ENCODE measurements around the gene CYP27B1. TPM values are rescaled to one million over a fixed set of nuclear protein-coding genes. Genes with fewer than 3 reads are reported as not detected.
A peak's percentile ranks its signal among the peaks of the same experiment; 100 is the strongest.

CYP27B1 gene
- total RNA-seq, 2 experiments from 2014 or later, result 6.9 to 7.1 TPM

DNA sequence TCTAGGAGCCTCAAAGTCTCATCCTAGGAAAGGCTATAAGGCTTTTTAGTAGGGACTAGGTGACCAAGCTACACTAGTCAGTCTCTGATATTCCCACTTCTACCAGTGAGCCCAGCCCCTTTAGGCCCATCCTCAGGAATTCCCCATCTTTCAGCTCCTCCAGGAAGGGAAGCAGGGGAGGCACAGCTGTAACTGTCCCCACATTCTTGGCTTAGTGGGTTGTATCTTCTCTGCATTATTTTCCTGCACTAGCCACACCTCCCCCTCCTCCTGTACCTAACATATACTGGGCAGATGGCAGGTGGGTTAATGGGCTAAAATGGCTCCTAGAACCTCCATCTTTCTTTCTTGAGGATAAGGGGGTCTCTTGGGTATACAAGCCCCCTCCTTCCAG lies 424 bp upstream of the CYP27B1 start:
- DNase-seq (ENCODE audit: low spot score), result no peak
- Histone ChIP-seq H3K36me3 (ENCODE audit: insufficient read depth, low read length) (peaks cover 42% of the 10 kb centered on the region), H2AFZ (ENCODE audit: low read length) (no peak overlapping the region), H3K4me3 (ENCODE audit: low read depth, low read length, poor library complexity, severe bottlenecking) (no peak overlapping the region), H4K20me1 (ENCODE audit: insufficient read depth, low read length) (no peaks in the 10 kb centered on the region), H3K4me1 (ENCODE audit: insufficient read depth, low read length, poor library complexity, severe bottlenecking) (peaks cover 13% of the 10 kb centered on the region), H3K9me3 (ENCODE audit: low read length) (no peaks in the 10 kb centered on the region), H3K79me2 (ENCODE audit: insufficient read depth, low read depth, low read length) (peaks cover 12% of the 10 kb centered on the region; the same call in 1 of the 2 replicates), H3K9me2 (ENCODE audit: insufficient read depth, low read length) (no peaks in the 10 kb centered on the region), H3K4me2 (ENCODE audit: low read length) (no peak overlapping the region), H3K27ac (ENCODE audit: low read depth, low read length, poor library complexity, severe bottlenecking) (no peak overlapping the region)
- no peak for TF ChIP-seq EZH2phosphoT487 (IDR thresholded peaks at IDR 0.05; ENCODE audit: borderline replicate concordance, low read depth, low read length)
- intact Hi-C loops (cut with micrococcal nuclease; ENCODE audit: unreplicated experiment), result no loop called here
- ChIA-PET POLR2A (no interaction called here), CTCF (ENCODE audit: unreplicated experiment) (interaction anchor here (0.6 kb wide), 1 partner anchor 10 kb away, joined by 3 read pairs; no protein-coding TSS in a partner anchor)
- no TSS peak for BruUV-seq (replicated peaks)

DNA sequence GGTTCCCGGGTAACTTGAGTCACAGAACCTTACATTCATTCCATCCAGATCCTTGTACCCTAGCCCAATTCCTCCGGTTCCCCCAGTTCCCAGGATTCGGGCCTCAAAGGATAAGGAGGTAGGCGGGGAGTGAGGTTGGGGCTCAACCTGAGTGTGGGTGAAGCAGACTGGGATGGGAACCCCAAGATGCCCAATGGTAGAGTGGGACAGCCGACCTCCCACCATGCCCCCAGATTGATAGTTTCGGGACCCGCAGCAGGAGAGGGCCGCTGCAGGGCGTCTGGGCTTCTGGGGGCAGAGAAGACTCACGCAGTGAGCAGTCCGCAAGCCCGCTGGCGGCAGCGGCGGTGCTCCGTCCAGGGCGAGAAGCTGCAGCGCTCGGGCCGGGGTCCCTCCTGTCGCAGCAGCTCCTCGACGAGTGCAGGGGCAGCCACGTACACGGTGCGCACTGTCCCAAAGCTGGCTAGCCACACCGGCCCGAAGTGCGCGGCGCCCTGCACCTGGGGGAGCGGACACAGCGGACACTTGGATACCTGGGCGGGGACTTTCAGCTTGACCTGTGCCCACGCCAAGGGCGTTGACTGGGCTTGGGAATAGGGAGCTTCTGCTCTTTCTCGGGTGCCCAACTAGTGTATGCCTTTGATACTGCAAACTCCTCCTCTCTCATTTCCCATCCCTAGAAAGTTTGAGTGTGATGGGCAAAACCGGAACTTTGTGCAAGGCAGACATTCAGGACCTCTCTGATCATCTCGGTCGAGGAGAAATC lies 997 bp downstream of the CYP27B1 start:
- no peaks in the 10 kb centered on the region for H4K20me1 ChIP-seq (ENCODE audit: insufficient read depth, low read length)
- ChIA-PET POLR2A (interaction anchor here (0.7 to 1.0 kb wide), 2 partner anchors 16 to 537 kb away, joined by 3 to 4 read pairs; partner anchors contain the start of gene SHMT2), CTCF (ENCODE audit: unreplicated experiment) (interaction anchor here (1.4 kb wide), 1 partner anchor 10 kb away, joined by 3 read pairs; no protein-coding TSS in a partner anchor)
- no TSS peak for BruUV-seq (replicated peaks)
- no peaks in the 10 kb centered on the region for H3K9me3 ChIP-seq (ENCODE audit: low read length)
- intact Hi-C loops (cut with micrococcal nuclease; ENCODE audit: unreplicated experiment), result no loop called here
- no peaks in the 10 kb centered on the region for H3K9me2 ChIP-seq (ENCODE audit: insufficient read depth, low read length)
- no peak for TF ChIP-seq EZH2phosphoT487 (IDR thresholded peaks at IDR 0.05; ENCODE audit: borderline replicate concordance, low read depth, low read length)
- TF ChIP-seq, protein P1, sequence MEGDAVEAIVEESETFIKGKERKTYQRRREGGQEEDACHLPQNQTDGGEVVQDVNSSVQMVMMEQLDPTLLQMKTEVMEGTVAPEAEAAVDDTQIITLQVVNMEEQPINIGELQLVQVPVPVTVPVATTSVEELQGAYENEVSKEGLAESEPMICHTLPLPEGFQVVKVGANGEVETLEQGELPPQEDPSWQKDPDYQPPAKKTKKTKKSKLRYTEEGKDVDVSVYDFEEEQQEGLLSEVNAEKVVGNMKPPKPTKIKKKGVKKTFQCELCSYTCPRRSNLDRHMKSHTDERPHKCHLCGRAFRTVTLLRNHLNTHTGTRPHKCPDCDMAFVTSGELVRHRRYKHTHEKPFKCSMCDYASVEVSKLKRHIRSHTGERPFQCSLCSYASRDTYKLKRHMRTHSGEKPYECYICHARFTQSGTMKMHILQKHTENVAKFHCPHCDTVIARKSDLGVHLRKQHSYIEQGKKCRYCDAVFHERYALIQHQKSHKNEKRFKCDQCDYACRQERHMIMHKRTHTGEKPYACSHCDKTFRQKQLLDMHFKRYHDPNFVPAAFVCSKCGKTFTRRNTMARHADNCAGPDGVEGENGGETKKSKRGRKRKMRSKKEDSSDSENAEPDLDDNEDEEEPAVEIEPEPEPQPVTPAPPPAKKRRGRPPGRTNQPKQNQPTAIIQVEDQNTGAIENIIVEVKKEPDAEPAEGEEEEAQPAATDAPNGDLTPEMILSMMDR (conservative IDR thresholded peaks at IDR 0.05; ENCODE audit: low read length), result no peak
- H3K79me2 ChIP-seq (ENCODE audit: insufficient read depth, low read depth, low read length), result peaks cover 4% of the 10 kb centered on the region; the same call in 1 of the 2 replicates
- H3K4me2 ChIP-seq (ENCODE audit: low read length), result no peak overlapping the region
- peaks cover 12% of the 10 kb centered on the region for H3K4me1 ChIP-seq (ENCODE audit: insufficient read depth, low read length, poor library complexity, severe bottlenecking)
- H3K36me3 ChIP-seq (ENCODE audit: insufficient read depth, low read length), result peaks cover 46% of the 10 kb centered on the region
- no peak overlapping the region for H3K27ac ChIP-seq (ENCODE audit: low read depth, low read length, poor library complexity, severe bottlenecking)
- DNase-seq (ENCODE audit: low spot score), result no peak
- H3K4me3 ChIP-seq (ENCODE audit: low read depth, low read length, poor library complexity, severe bottlenecking), result no peak overlapping the region
- H2AFZ ChIP-seq (ENCODE audit: low read length), result no peak overlapping the region

DNA sequence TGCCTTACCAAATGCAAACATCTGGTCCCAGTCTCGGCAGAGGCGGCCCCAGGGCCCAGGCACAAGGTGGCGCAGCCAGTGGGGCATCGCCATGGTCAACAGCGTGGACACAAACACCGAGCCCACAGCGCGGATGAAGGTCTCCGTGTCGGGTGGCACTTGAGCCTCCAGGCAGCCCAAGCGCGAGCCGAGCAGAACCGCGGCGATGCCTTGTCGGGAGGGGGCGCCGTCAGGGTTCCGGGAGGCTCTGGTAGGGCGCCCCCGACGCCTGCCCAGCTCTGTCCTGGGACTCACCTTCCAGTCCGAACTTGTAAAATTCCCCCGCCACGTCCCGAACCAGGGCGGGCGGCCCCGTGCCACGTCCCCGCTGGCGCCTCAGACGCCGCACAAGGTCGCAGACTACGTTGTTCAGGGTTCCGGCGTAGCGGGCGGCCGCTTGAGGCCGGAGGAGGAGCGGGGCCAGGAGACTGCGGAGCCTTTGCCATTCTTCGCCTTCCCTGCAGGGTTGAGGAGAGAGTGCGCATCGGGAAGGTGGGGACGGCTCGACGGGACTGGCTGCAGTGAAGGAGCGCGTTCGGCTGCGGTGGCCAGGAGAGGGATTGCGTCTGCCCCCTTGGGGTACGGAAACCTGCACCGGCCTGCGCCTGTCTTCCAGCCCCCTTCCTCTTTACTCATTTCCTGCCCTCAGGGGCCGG lies 1.7 kb downstream of the CYP27B1 start:
- peaks cover 46% of the 10 kb centered on the region for H3K36me3 ChIP-seq (ENCODE audit: insufficient read depth, low read length)
- no TSS peak for BruUV-seq (replicated peaks)
- no peaks in the 10 kb centered on the region for H3K9me3 ChIP-seq (ENCODE audit: low read length)
- ChIA-PET POLR2A (no interaction called here), CTCF (ENCODE audit: unreplicated experiment) (interaction anchor here (1.4 kb wide), 1 partner anchor 9 kb away, joined by 3 read pairs; no protein-coding TSS in a partner anchor)
- TF ChIP-seq, protein P1 (conservative IDR thresholded peaks at IDR 0.05; ENCODE audit: low read length), result peak; percentile 68
- no peak for TF ChIP-seq EZH2phosphoT487 (IDR thresholded peaks at IDR 0.05; ENCODE audit: borderline replicate concordance, low read depth, low read length)
- H2AFZ ChIP-seq (ENCODE audit: low read length), result no peak overlapping the region
- intact Hi-C loops (cut with micrococcal nuclease; ENCODE audit: unreplicated experiment), result no loop called here
- H4K20me1 ChIP-seq (ENCODE audit: insufficient read depth, low read length), result 0 out of 2 replicates have a peak, but pooled peaks cover 3% of the 10 kb centered on the region
- H3K9me2 ChIP-seq (ENCODE audit: insufficient read depth, low read length), result no peaks in the 10 kb centered on the region
- DNase-seq (ENCODE audit: low spot score), result no peak
- H3K27ac ChIP-seq (ENCODE audit: low read depth, low read length, poor library complexity, severe bottlenecking), result no peak overlapping the region
- 0 out of 2 replicates have a peak, but pooled peaks cover 5% of the 10 kb centered on the region for H3K79me2 ChIP-seq (ENCODE audit: insufficient read depth, low read depth, low read length)
- peaks cover 7% of the 10 kb centered on the region for H3K4me1 ChIP-seq (ENCODE audit: insufficient read depth, low read length, poor library complexity, severe bottlenecking)
- H3K4me2 ChIP-seq (ENCODE audit: low read length), result peak overlapping the region; percentile 30; the same call in 1 of the 2 replicates
- no peak overlapping the region for H3K4me3 ChIP-seq (ENCODE audit: low read depth, low read length, poor library complexity, severe bottlenecking)
